GM19351 (cell line): ENCODE measurements around the gene TMEM86B.
"Not testable (repeated sequence)": the region's sequence is repeated elsewhere in the genome, so short reads cannot be mapped to it uniquely, and the experiment has no call there.

ENCODE experiments used
- ATAC-seq: cut with Tn5 transposase; IDR thresholded peaks from one replicate; pipeline ENCODE4 v1.9.1; 2021; ENCODE audit warnings: mild to moderate bottlenecking, moderate library complexity; ENCODE audit not compliant: unreplicated experiment

Gene TMEM86B

GRCh38 chr19:55242517-55242916 lies 14.0 kb upstream of the TMEM86B start:
- ATAC-seq, result no peak

GRCh38 chr19:55241935-55242464 lies 13.4 kb upstream of the TMEM86B start:
- ATAC-seq, result no peak

- ATAC-seq, result no peak
These were observed 12.8 kb upstream of the TMEM86B start for GRCh38 chr19:55241143-55241934.

- no peak for ATAC-seq
These were observed 12.1 kb upstream of the TMEM86B start for GRCh38 chr19:55240713-55241020.

GRCh38 chr19:55239004-55239403 lies 10.4 kb upstream of the TMEM86B start:
- no peak for ATAC-seq

- no peak for ATAC-seq
These were observed 9.5 kb upstream of the TMEM86B start for GRCh38 chr19:55238030-55238429.

- no peak for ATAC-seq
These were observed 4.4 kb upstream of the TMEM86B start for GRCh38 chr19:55232986-55233385.

- no peak for ATAC-seq
These were observed 3.7 kb upstream of the TMEM86B start for GRCh38 chr19:55232286-55232602.

- no peak for ATAC-seq
These were observed 3.1 kb upstream of the TMEM86B start for GRCh38 chr19:55231391-55232285.

GRCh38 chr19:55230780-55231179 lies 2.2 kb upstream of the TMEM86B start:
- ATAC-seq, result no peak

GRCh38 chr19:55230329-55230728 lies 1.8 kb upstream of the TMEM86B start:
- ATAC-seq, result no peak

- ATAC-seq, result no peak
These were observed 1.2 kb upstream of the TMEM86B start for GRCh38 chr19:55229789-55230182.

GRCh38 chr19:55229145-55229788 lies 704 bp upstream of the TMEM86B start:
- no peak for ATAC-seq

- no peak for ATAC-seq
These were observed 560 bp downstream of the TMEM86B start for GRCh38 chr19:55228015-55228391.

GRCh38 chr19:55227241-55228014 lies 1.1 kb downstream of the TMEM86B start:
- no peak for ATAC-seq

GRCh38 chr19:55226788-55227187 lies 1.8 kb downstream of the TMEM86B start:
- ATAC-seq, result no peak

GRCh38 chr19:55226273-55226672 lies 2.3 kb downstream of the TMEM86B start:
- no peak for ATAC-seq

GRCh38 chr19:55225415-55225958 lies 3.1 kb downstream of the TMEM86B start:
- ATAC-seq, result no peak

GRCh38 chr19:55224679-55225414 lies 3.7 kb downstream of the TMEM86B start:
- ATAC-seq, result not testable (repeated sequence)
